Stimulated activated CD8-positive, alpha-beta memory T cell treated with anti-CD3 and anti-CD28 coated beads, Interleukin-7, amount 100 ng/mL, for 1 hour (primary cell): ENCODE results near the gene FBXO22.
"Not testable (repeated sequence)": the region's sequence is repeated elsewhere in the genome, so short reads cannot be mapped to it uniquely, and the experiment has no call there.

Source experiments
- DNase-seq, 2 donors: peaks; one replicate each; pipeline ENCODE4 v3.0.0-alpha.2; 2020; ENCODE audit warnings: low read depth in 2 of 2

The FBXO22 gene

GRCh38 chr15:75920079-75920478 is 16.4 kb downstream of the FBXO22 start:
- DNase-seq: no peak

GRCh38 chr15:75921732-75922703 is 18.3 kb downstream of the FBXO22 start:
- no peak for DNase-seq

GRCh38 chr15:75923756-75924155 is 20.1 kb downstream of the FBXO22 start:
- no peak for DNase-seq

GRCh38 chr15:75924576-75924975 is 20.9 kb downstream of the FBXO22 start:
- no peak for DNase-seq

GRCh38 chr15:75925440-75925839 is 21.8 kb downstream of the FBXO22 start:
- DNase-seq: no peak

- no peak for DNase-seq
Measured at GRCh38 chr15:75926931-75927330, 23.3 kb downstream of the FBXO22 start.

GRCh38 chr15:75927601-75928000 is 23.9 kb downstream of the FBXO22 start:
- DNase-seq: no peak

GRCh38 chr15:75928680-75929608 is 25.3 kb downstream of the FBXO22 start:
- DNase-seq: no peak

- no peak for DNase-seq
Measured at GRCh38 chr15:75929799-75930565, 26.3 kb downstream of the FBXO22 start.

GRCh38 chr15:75930866-75931265 is 27.2 kb downstream of the FBXO22 start:
- DNase-seq: no peak

- no peak for DNase-seq
Measured at GRCh38 chr15:75942464-75942863, 38.8 kb downstream of the FBXO22 start.

GRCh38 chr15:75943246-75943645 is 39.6 kb downstream of the FBXO22 start:
- DNase-seq: no peak

GRCh38 chr15:75943713-75944215 is 40.1 kb downstream of the FBXO22 start:
- DNase-seq: no peak

GRCh38 chr15:75945953-75946352 is 42.3 kb downstream of the FBXO22 start:
- DNase-seq: no peak

- DNase-seq: no peak
Measured at GRCh38 chr15:75947092-75947491, 43.4 kb downstream of the FBXO22 start.

- DNase-seq: no peak
Measured at GRCh38 chr15:75948761-75949296, 45.2 kb downstream of the FBXO22 start.

- no peak for DNase-seq
Measured at GRCh38 chr15:75952525-75952924, 48.8 kb downstream of the FBXO22 start.

- no peak for DNase-seq
Measured at GRCh38 chr15:75955720-75956119, 52.0 kb downstream of the FBXO22 start.

- DNase-seq: no peak
Measured at GRCh38 chr15:75961331-75961730, 57.7 kb downstream of the FBXO22 start.

- no peak for DNase-seq
Measured at GRCh38 chr15:75966073-75966472, 62.4 kb downstream of the FBXO22 start.

- not testable (repeated sequence) for DNase-seq
Measured at GRCh38 chr15:75976766-75977165, 73.1 kb downstream of the FBXO22 start.
